ENCODE results near the gene LSS. TPM values are rescaled to one million over a fixed set of nuclear protein-coding genes. Genes with fewer than 3 reads are reported as not detected.

LSS gene
- polyA plus RNA-seq, 1 donor from 2014 or later = 101 TPM

DNA sequence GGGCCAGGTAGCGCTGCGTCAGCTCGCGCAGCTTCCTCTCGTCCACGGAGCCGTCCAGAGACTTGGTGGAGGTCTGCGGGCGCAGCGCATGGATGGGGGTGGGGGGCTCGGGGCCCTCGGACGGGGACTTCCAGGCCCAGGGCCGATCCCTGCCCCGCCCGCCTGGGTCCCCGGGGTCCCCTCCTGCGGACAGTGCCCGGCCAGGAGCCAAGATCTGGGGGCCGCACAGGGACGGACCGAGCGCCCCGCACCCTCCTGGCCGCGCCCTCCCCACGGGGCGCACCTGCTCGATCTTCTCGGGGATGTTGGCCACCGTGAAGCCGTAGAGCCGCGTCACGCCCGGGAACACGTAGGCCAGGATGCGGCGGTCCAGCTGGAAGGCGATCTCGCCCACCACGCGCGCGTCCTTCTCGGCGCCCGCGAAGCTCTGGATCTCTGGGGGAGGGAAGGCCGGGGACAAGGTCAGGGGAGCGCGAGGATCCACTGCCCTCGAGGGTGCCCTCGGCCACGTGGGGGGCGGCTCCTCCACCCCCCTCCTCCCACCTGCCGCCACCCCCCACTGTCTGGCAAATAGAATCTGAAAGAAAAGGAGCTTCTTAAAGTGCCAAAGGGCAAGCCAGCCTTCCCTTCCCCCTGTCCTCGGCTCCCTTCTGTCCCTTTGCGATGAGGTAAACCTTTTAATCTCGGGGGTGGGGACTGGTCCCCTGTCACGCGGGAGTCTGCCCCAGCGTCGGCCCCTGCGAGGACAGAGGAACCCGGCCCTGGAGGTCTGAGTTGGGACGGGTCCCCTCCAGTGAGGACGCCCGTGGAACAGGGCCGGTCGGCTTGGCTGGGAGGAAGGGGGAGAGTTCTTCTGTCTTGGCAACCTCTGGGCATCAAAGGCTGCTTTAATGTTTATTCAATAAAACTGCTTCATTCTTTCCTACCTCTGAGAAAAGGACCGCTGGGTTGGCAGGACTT, 66.7 kb downstream of the LSS start:
- H3F3A ChIP-seq (ENCODE audit: insufficient read depth, low read length, poor library complexity, severe bottlenecking) = no peaks in the 10 kb centered on the region
- no peak overlapping the region for H3K4me3 ChIP-seq (ENCODE audit: low read length)
- no peak overlapping the region for H3K4me2 ChIP-seq (ENCODE audit: low read length)

DNA sequence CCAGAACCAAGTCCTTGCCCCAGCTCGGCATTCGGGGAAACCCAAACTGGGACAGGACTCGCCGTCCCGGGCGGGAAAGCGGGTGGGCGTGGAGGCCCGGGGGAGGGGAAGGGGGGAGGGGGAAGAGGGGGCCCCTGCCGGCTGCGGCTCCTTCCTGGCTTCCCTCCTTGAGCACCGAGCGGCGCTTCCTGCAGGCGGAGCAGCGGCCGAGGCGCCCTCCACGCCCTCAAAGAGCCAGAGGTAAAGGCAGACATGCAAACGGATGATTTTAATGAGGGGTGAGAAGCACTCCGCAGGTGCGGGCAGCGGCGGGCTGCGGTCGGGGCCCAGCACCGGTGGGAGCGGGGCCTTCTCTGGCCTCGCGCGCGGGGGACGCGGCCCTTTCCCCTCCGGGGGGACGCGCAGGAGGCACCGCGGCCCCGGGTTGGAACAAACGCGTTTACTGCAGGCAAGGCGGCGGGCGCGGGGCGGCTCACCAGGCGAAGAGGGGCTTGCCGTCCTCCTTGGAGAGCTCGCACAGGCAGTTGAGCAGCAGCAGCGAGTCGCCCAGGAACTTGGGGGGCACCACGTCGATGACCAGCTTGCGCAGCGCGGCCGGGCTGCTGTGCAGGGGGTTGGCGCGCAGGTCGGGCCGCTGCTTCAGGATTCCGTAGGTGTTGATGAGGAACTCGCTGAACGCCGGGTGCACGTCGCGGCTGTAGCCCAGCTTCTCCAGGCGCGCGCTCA, 67.5 kb downstream of the LSS start:
- H3K79me2 ChIP-seq (replicated peaks; ENCODE audit: insufficient read depth, low read length) = no peaks in the 10 kb centered on the region
- no peak for TF ChIP-seq TAF1 (IDR thresholded peaks at IDR 0.05; ENCODE audit: low read depth)
- TF ChIP-seq, protein P1, sequence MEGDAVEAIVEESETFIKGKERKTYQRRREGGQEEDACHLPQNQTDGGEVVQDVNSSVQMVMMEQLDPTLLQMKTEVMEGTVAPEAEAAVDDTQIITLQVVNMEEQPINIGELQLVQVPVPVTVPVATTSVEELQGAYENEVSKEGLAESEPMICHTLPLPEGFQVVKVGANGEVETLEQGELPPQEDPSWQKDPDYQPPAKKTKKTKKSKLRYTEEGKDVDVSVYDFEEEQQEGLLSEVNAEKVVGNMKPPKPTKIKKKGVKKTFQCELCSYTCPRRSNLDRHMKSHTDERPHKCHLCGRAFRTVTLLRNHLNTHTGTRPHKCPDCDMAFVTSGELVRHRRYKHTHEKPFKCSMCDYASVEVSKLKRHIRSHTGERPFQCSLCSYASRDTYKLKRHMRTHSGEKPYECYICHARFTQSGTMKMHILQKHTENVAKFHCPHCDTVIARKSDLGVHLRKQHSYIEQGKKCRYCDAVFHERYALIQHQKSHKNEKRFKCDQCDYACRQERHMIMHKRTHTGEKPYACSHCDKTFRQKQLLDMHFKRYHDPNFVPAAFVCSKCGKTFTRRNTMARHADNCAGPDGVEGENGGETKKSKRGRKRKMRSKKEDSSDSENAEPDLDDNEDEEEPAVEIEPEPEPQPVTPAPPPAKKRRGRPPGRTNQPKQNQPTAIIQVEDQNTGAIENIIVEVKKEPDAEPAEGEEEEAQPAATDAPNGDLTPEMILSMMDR (IDR thresholded peaks at IDR 0.05; ENCODE audit: poor library complexity, severe bottlenecking) = no peak
- TF ChIP-seq SMC3 (conservative IDR thresholded peaks at IDR 0.05; ENCODE audit: poor library complexity) = no peak
- no peak for TF ChIP-seq EZH2 (IDR thresholded peaks at IDR 0.05; ENCODE audit: borderline replicate concordance, insufficient read depth, low read length, poor library complexity, severe bottlenecking)
- no peak for TF ChIP-seq RAD21 (conservative IDR thresholded peaks at IDR 0.05)
- no peak for TF ChIP-seq MXI1 (conservative IDR thresholded peaks at IDR 0.05; ENCODE audit: poor library complexity, severe bottlenecking)
- TF ChIP-seq, protein P2, sequence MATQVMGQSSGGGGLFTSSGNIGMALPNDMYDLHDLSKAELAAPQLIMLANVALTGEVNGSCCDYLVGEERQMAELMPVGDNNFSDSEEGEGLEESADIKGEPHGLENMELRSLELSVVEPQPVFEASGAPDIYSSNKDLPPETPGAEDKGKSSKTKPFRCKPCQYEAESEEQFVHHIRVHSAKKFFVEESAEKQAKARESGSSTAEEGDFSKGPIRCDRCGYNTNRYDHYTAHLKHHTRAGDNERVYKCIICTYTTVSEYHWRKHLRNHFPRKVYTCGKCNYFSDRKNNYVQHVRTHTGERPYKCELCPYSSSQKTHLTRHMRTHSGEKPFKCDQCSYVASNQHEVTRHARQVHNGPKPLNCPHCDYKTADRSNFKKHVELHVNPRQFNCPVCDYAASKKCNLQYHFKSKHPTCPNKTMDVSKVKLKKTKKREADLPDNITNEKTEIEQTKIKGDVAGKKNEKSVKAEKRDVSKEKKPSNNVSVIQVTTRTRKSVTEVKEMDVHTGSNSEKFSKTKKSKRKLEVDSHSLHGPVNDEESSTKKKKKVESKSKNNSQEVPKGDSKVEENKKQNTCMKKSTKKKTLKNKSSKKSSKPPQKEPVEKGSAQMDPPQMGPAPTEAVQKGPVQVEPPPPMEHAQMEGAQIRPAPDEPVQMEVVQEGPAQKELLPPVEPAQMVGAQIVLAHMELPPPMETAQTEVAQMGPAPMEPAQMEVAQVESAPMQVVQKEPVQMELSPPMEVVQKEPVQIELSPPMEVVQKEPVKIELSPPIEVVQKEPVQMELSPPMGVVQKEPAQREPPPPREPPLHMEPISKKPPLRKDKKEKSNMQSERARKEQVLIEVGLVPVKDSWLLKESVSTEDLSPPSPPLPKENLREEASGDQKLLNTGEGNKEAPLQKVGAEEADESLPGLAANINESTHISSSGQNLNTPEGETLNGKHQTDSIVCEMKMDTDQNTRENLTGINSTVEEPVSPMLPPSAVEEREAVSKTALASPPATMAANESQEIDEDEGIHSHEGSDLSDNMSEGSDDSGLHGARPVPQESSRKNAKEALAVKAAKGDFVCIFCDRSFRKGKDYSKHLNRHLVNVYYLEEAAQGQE (IDR thresholded peaks at IDR 0.05; ENCODE audit: borderline replicate concordance) = no peak
- no peak for TF ChIP-seq EP300 (conservative IDR thresholded peaks at IDR 0.05; ENCODE audit: poor library complexity, severe bottlenecking)
- TF ChIP-seq POLR2AphosphoS5 (IDR thresholded peaks at IDR 0.05) = no peak
- H2AFZ ChIP-seq (ENCODE audit: low read depth, low read length) = no peak overlapping the region
- no peak overlapping the region for H3K27ac ChIP-seq (ENCODE audit: low read length)
- H3K4me3 ChIP-seq (ENCODE audit: low read length) = no peak overlapping the region
- no peaks in the 10 kb centered on the region for H3K27me3 ChIP-seq (ENCODE audit: insufficient read depth, low read depth, low read length)
- no peaks in the 10 kb centered on the region for H3K9me2 ChIP-seq (ENCODE audit: insufficient read depth, low read length)
- H3K4me2 ChIP-seq (ENCODE audit: low read length) = no peak overlapping the region
- H3F3A ChIP-seq (ENCODE audit: insufficient read depth, low read length, poor library complexity, severe bottlenecking) = no peaks in the 10 kb centered on the region
- H3K36me3 ChIP-seq (ENCODE audit: insufficient read depth, low read length) = no peaks in the 10 kb centered on the region
- H4K20me1 ChIP-seq (ENCODE audit: insufficient read depth) = no peaks in the 10 kb centered on the region
- H3K9me3 ChIP-seq (ENCODE audit: low read length) = peaks cover 4% of the 10 kb centered on the region
- H3K9ac ChIP-seq (ENCODE audit: low read length) = no peak overlapping the region

More for the DNA sequence above, 66.7 kb downstream of the LSS start:
- Histone ChIP-seq H3K36me3 (ENCODE audit: insufficient read depth, low read length) (peaks cover 2% of the 10 kb centered on the region), H2AFZ (ENCODE audit: low read depth, low read length) (no peak overlapping the region), H3K27ac (ENCODE audit: low read length) (no peak overlapping the region), H3K9ac (ENCODE audit: low read length) (no peak overlapping the region), H3K9me2 (ENCODE audit: insufficient read depth, low read length) (no peaks in the 10 kb centered on the region), H3K79me2 (replicated peaks; ENCODE audit: insufficient read depth, low read length) (no peaks in the 10 kb centered on the region), H3K27me3 (ENCODE audit: insufficient read depth, low read depth, low read length) (no peaks in the 10 kb centered on the region), H3K9me3 (ENCODE audit: low read length) (peaks cover 4% of the 10 kb centered on the region), H4K20me1 (ENCODE audit: insufficient read depth) (no peaks in the 10 kb centered on the region)
- TF ChIP-seq EP300 (conservative IDR thresholded peaks at IDR 0.05; ENCODE audit: poor library complexity, severe bottlenecking) = no peak

Data from neural cell (in vitro differentiated cells).